HG03039 (cell line): ENCODE data around the gene PDE8A.
"Not testable (repeated sequence)": the region's sequence is repeated elsewhere in the genome, so short reads cannot be mapped to it uniquely, and the experiment has no call there.

Experiments
- ATAC-seq: cut with Tn5 transposase; IDR thresholded peaks from one replicate; pipeline ENCODE4 v1.9.1; 2021; ENCODE audit warnings: mild to moderate bottlenecking, moderate library complexity; ENCODE audit not compliant: unreplicated experiment

Gene PDE8A

GRCh38 chr15:85164841-85165466 is 183.3 kb downstream of the PDE8A start:
- no peak for ATAC-seq

GRCh38 chr15:85167568-85167967 is 185.9 kb downstream of the PDE8A start:
- ATAC-seq: no peak

GRCh38 chr15:85168642-85169173 is 187.1 kb downstream of the PDE8A start:
- ATAC-seq: no peak

GRCh38 chr15:85171736-85172135 is 190.1 kb downstream of the PDE8A start:
- no peak for ATAC-seq

GRCh38 chr15:85172846-85173490 is 191.3 kb downstream of the PDE8A start:
- no peak for ATAC-seq

- not testable (repeated sequence) for ATAC-seq
These were observed 192.0 kb downstream of the PDE8A start for GRCh38 chr15:85173630-85174029.

GRCh38 chr15:85174521-85174920 is 192.9 kb downstream of the PDE8A start:
- ATAC-seq: no peak

GRCh38 chr15:85177042-85177515 is 195.4 kb downstream of the PDE8A start:
- ATAC-seq: not testable (repeated sequence)

- no peak for ATAC-seq
These were observed 196.7 kb downstream of the PDE8A start for GRCh38 chr15:85178308-85178707.

GRCh38 chr15:85179700-85180099 is 198.0 kb downstream of the PDE8A start:
- ATAC-seq: no peak

GRCh38 chr15:85185350-85185749 is 203.7 kb downstream of the PDE8A start:
- ATAC-seq: not testable (repeated sequence)

- not testable (repeated sequence) for ATAC-seq
These were observed 206.5 kb downstream of the PDE8A start for GRCh38 chr15:85188171-85188577.
